B cell (primary cell): ENCODE data around the gene VWA8. TPM values are rescaled to one million over a fixed set of nuclear protein-coding genes. Genes with fewer than 3 reads are reported as not detected.

Experiments
- ATAC-seq: fragments of 200-7000 bp; cut with Tn5 transposase; one replicate; pipeline ENCODE4 v1.10.0; 2021; ENCODE audit warnings: low read depth, mild to moderate bottlenecking, moderate number of reproducible peaks, moderate library complexity
- CTCF ChIA-PET: fragments of 350-600 bp; sonication (Branson Sonifier 250); formaldehyde crosslinking; loops from one replicate; lab custom pipeline; 2021; ENCODE audit warnings: antibody characterized with exemption, inconsistent platforms; lab: Charles Lee
- POLR2A ChIA-PET: fragments of 350-600 bp; sonication (Branson Sonifier 250); formaldehyde crosslinking; loops from one replicate; lab custom pipeline; 2021; ENCODE audit warnings: antibody characterized with exemption; lab: Charles Lee
- DNase-seq: peaks from one replicate; pipeline ENCODE4 v3.0.0; 2013
- H2AFZ ChIP-seq: 2 replicates; pipeline ENCODE4 v1.6.1; 2012; ENCODE audit warnings: mild to moderate bottlenecking, low read depth, low read length; ENCODE audit not compliant: insufficient read depth, poor library complexity, severe bottlenecking
- H3K27ac ChIP-seq, 2 donors: 1 replicate in 1 of 2; 2 replicates in 1 of 2; pipeline ENCODE4 v1.5.1; 2012 to 2013; ENCODE audit warnings: low read length in 2 of 2, mild to moderate bottlenecking in 2 of 2, moderate library complexity in 1 of 2
- H3K27me3 ChIP-seq, 4 experiments: fragments of 200-600 bp in 1 of 4; sonication (generic) in 1 of 4; replicated peaks in 1 of 4; 1 replicate in 2 of 4; 2 replicates in 2 of 4; pipeline versions ENCODE4 v1.6.1 to v1.7.0; 2013 to 2016; ENCODE audit warnings: low read length in 3 of 4, mild to moderate bottlenecking in 2 of 4, mixed read lengths in 1 of 4, moderate library complexity in 1 of 4; ENCODE audit not compliant: insufficient read depth in 4 of 4, control insufficient read depth in 3 of 4; ENCODE audit errors: control extremely low read depth in 1 of 4
- H3K36me3 ChIP-seq, 2 experiments: replicated peaks in 1 of 2; 1 replicate in 1 of 2; 2 replicates in 1 of 2; pipeline versions ENCODE4 v1.6.1 to v1.7.1; 2013; ENCODE audit warnings: low read length in 1 of 2; ENCODE audit not compliant: insufficient read depth in 2 of 2, control insufficient read depth in 1 of 2; ENCODE audit errors: control extremely low read depth in 1 of 2, extremely low read depth in 1 of 2
- H3K4me1 ChIP-seq, 2 donors: fragments of 200-600 bp in 1 of 2; sonication (generic) in 1 of 2; 1 replicate in 1 of 2; 2 replicates in 1 of 2; pipeline versions ENCODE4 v1.5.1 to v1.6.1; 2013 to 2017; ENCODE audit warnings: low read length in 2 of 2; ENCODE audit not compliant: control insufficient read depth in 2 of 2, insufficient read depth in 2 of 2
- H3K4me2 ChIP-seq: replicated peaks from 2 replicates; pipeline ENCODE3; 2012; ENCODE audit warnings: mild to moderate bottlenecking, low read depth, low read length; ENCODE audit not compliant: poor library complexity, severe bottlenecking
- H3K4me3 ChIP-seq, 5 experiments: fragments of 200-600 bp in 1 of 5; sonication (generic) in 1 of 5; 1 replicate in 3 of 5; 2 replicates in 2 of 5; pipeline versions ENCODE4 v1.5.1 to v1.7.0; 2011 to 2016; ENCODE audit warnings: low read length in 4 of 5, mild to moderate bottlenecking in 4 of 5, low read depth in 2 of 5, control low read depth in 1 of 5, moderate library complexity in 1 of 5; ENCODE audit not compliant: insufficient read depth in 1 of 5; ENCODE audit errors: control extremely low read depth in 1 of 5, extremely low read depth in 1 of 5
- H3K79me2 ChIP-seq: fragments of 200-600 bp; sonication (generic); one replicate; pipeline ENCODE4 v1.6.0; 2016; ENCODE audit warnings: low read length; ENCODE audit not compliant: control insufficient read depth, insufficient read depth
- H3K9ac ChIP-seq: fragments of 200-600 bp; sonication (generic); 2 replicates; pipeline ENCODE4 v1.6.1; 2017; ENCODE audit warnings: mild to moderate bottlenecking, low read length, moderate library complexity
- H3K9me3 ChIP-seq, 3 donors: one replicate each; pipeline versions ENCODE4 v1.6.1 to v1.7.1; 2013; ENCODE audit warnings: low read length in 2 of 3; ENCODE audit not compliant: control insufficient read depth in 2 of 3, insufficient read depth in 1 of 3; ENCODE audit errors: control extremely low read depth in 1 of 3
- H4K20me1 ChIP-seq: 2 replicates; pipeline ENCODE4 v1.6.0; 2012; ENCODE audit warnings: mild to moderate bottlenecking, low read length; ENCODE audit not compliant: insufficient read depth, control insufficient read depth, poor library complexity, severe bottlenecking
- H3K27ac Mint-ChIP-seq: one replicate; pipeline ENCODE4 v1.8.0; 2021; ENCODE audit warnings: mixed read lengths
- H3K27me3 Mint-ChIP-seq: one replicate; pipeline ENCODE4 v1.8.0; 2021; ENCODE audit warnings: mixed read lengths
- H3K4me1 Mint-ChIP-seq: one replicate; pipeline ENCODE4 v1.8.0; 2021; ENCODE audit warnings: mixed read lengths
- H3K4me3 Mint-ChIP-seq: one replicate; pipeline ENCODE4 v1.8.0; 2021; ENCODE audit warnings: mixed read lengths
- H3K9me3 Mint-ChIP-seq: one replicate; pipeline ENCODE4 v1.8.0; 2022; ENCODE audit warnings: mixed read lengths; ENCODE audit not compliant: insufficient read depth
- EZH2 ChIP-seq: IDR thresholded peaks from 2 replicates; pipeline ENCODE4 v1.6.1; 2012; ENCODE audit warnings: borderline replicate concordance, low read depth, mild to moderate bottlenecking, moderate library complexity, low read length; ENCODE audit not compliant: insufficient read depth, poor library complexity, severe bottlenecking
- WGBS: methylation state at CpG from one replicate; pipeline ENCODE4 v1.1.5; 2013; ENCODE audit warnings: missing lambda C conversion rate; ENCODE audit not compliant: insufficient coverage; 5-methylcytosine and 5-hydroxymethylcytosine counted together
- intact Hi-C: fragments of 100-400 bp; cut with micrococcal nuclease; formaldehyde crosslinking; loops from one replicate; pipeline ENCODE4 v1.10.0; 2022
- polyA plus RNA-seq: library from polyadenylated mRNA; depleted of rRNA; stranded (reverse); fragments of >200 nt; gene quantifications from 2 replicates; pipeline ENCODE4 v1.2.3, GENCODE V29; 2012
- total RNA-seq, 2 donors: library from RNA; stranded (reverse); fragments of 120-200 nt in 1 of 2; gene quantifications; 1 replicate in 1 of 2; 2 replicates in 1 of 2; pipeline versions ENCODE4 v1.2.3 to v1.2.4, GENCODE V29; 2013 to 2022
- TF ChIP-seq, protein P1 (sequence below): fragments of 200-600 bp; IDR thresholded peaks from one replicate; pipeline ENCODE4 v1.8.0; 2022; ENCODE audit warnings: antibody characterized with exemption, mild to moderate bottlenecking

The VWA8 gene
- total and polyA plus RNA-seq, 2 donors (not counting 1 experiment from before 2014, with no cell fraction given): 6.0 to 19.7 TPM

DNA sequence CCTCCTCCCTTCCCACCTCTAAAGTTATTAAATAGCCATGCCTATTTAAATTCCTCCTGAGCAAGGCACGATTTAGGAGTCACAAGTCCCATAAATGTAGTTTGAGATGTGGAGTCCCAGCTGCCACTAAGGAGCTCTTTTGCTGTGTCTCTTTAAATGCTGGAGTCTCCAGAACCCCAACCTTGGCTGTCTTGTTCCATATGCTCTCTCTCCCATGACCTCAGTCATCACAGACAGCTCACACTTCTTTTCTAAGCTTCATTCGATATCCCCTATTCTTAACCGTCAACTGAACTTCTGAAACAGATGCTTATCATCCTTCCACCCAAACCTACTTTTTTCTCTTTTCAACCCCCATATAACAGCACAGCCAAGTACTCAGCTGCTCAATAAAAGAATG, 197.1 kb downstream of the VWA8 start:
- Histone ChIP-seq H3K79me2 (no peaks in the 10 kb centered on the region), H3K4me3 (no peak overlapping the region), H3K36me3 (peaks cover 0 to 2% of the 10 kb centered on the region in 2 experiments), H4K20me1 (no peaks in the 10 kb centered on the region), H3K27me3 (no peaks in the 10 kb centered on the region), H3K9ac (no peak overlapping the region), H2AFZ (no peak overlapping the region), H3K9me3 (no peaks in the 10 kb centered on the region), H3K27ac (no peak overlapping the region), H3K4me1 (no peaks in the 10 kb centered on the region), H3K4me2 (no peak overlapping the region)
- 100% methylated on average over 2 of the region's 3 CpGs for WGBS
- no peaks in the 10 kb centered on the region for H3K4me1 Mint-ChIP-seq
- intact Hi-C loops: no loop called here
- H3K27ac Mint-ChIP-seq: no peak overlapping the region
- TF ChIP-seq, protein P1, sequence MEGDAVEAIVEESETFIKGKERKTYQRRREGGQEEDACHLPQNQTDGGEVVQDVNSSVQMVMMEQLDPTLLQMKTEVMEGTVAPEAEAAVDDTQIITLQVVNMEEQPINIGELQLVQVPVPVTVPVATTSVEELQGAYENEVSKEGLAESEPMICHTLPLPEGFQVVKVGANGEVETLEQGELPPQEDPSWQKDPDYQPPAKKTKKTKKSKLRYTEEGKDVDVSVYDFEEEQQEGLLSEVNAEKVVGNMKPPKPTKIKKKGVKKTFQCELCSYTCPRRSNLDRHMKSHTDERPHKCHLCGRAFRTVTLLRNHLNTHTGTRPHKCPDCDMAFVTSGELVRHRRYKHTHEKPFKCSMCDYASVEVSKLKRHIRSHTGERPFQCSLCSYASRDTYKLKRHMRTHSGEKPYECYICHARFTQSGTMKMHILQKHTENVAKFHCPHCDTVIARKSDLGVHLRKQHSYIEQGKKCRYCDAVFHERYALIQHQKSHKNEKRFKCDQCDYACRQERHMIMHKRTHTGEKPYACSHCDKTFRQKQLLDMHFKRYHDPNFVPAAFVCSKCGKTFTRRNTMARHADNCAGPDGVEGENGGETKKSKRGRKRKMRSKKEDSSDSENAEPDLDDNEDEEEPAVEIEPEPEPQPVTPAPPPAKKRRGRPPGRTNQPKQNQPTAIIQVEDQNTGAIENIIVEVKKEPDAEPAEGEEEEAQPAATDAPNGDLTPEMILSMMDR: no peak
- no peak for TF ChIP-seq EZH2
- ChIA-PET CTCF (no interaction called here), POLR2A (no interaction called here)
- no peak for DNase-seq
- H3K4me3 Mint-ChIP-seq: no peak overlapping the region
- no peaks in the 10 kb centered on the region for H3K27me3 Mint-ChIP-seq
- H3K9me3 Mint-ChIP-seq: no peaks in the 10 kb centered on the region
- ATAC-seq: no peak

- Histone ChIP-seq H4K20me1 (no peaks in the 10 kb centered on the region), H3K79me2 (no peaks in the 10 kb centered on the region), H3K27ac (no peak overlapping the region), H3K4me3 (no peak overlapping the region), H3K36me3 (peaks cover 0 to 2% of the 10 kb centered on the region in 2 experiments), H3K9ac (no peak overlapping the region), H2AFZ (no peak overlapping the region), H3K4me1 (no peaks in the 10 kb centered on the region), H3K27me3 (no peaks in the 10 kb centered on the region), H3K9me3 (no peaks in the 10 kb centered on the region), H3K4me2 (no peak overlapping the region)
- intact Hi-C loops: no loop called here
- Mint-ChIP-seq H3K27me3 (no peaks in the 10 kb centered on the region), H3K4me1 (no peaks in the 10 kb centered on the region), H3K9me3 (no peaks in the 10 kb centered on the region), H3K27ac (no peak overlapping the region), H3K4me3 (no peak overlapping the region)
- ChIA-PET POLR2A (no interaction called here), CTCF (no interaction called here)
- 100% methylated on average over 2 of the region's 5 CpGs for WGBS
- TF ChIP-seq, protein P1: no peak
- no peak for ATAC-seq
- DNase-seq: no peak
Measured at GRCh38 chr13:41762796-41763195, 198.1 kb downstream of the VWA8 start.
